Muscle of leg (tissue), 11 donors: Measurements from ENCODE around the gene SEMA4F. TPM values are rescaled to one million over a fixed set of nuclear protein-coding genes. Genes with fewer than 3 reads are reported as not detected.

Source experiments
- DNase-seq: peaks from one replicate; pipeline ENCODE4 v3.0.0; 2013
- H3K27ac ChIP-seq: one replicate; pipeline ENCODE4 v1.5.1; 2013; ENCODE audit warnings: mild to moderate bottlenecking, low read length, control low read depth
- H3K27me3 ChIP-seq: one replicate; pipeline ENCODE4 v1.6.1; 2013; ENCODE audit warnings: low read length; ENCODE audit not compliant: control insufficient read depth, insufficient read depth
- H3K36me3 ChIP-seq: one replicate; pipeline ENCODE4 v1.6.1; 2013; ENCODE audit warnings: low read length; ENCODE audit not compliant: control insufficient read depth, insufficient read depth
- H3K4me1 ChIP-seq: one replicate; pipeline ENCODE4 v1.6.1; 2013; ENCODE audit warnings: low read length; ENCODE audit not compliant: control insufficient read depth, insufficient read depth
- H3K4me3 ChIP-seq: one replicate; pipeline ENCODE4 v1.5.1; 2013; ENCODE audit warnings: low read length, control low read depth
- H3K9me3 ChIP-seq: replicated peaks from 2 replicates; pipeline ENCODE4 v1.6.1; 2013; ENCODE audit warnings: low read depth, low read length; ENCODE audit not compliant: control insufficient read depth
- WGBS: methylation state at CpG from one replicate; pipeline ENCODE4 v1.1.5; 2013; ENCODE audit warnings: missing lambda C conversion rate; ENCODE audit not compliant: insufficient coverage; 5-methylcytosine and 5-hydroxymethylcytosine counted together
- polyA plus RNA-seq, 8 donors: library from polyadenylated mRNA; unstranded; fragments of 120-200 nt; gene quantifications; one replicate each; pipeline versions ENCODE4 v1.2.1 to v1.2.3, GENCODE V29; 2013; ENCODE audit warnings: inconsistent platforms in 1 of 8, low replicate concordance in 1 of 8; ENCODE audit not compliant: insufficient read length in 8 of 8, insufficient read depth in 1 of 8
- total RNA-seq: library from RNA; stranded (reverse); fragments of 120-200 nt; gene quantifications from one replicate; pipeline ENCODE4 v1.2.4, GENCODE V29; 2013

SEMA4F gene
- total and polyA plus RNA-seq, 9 donors = 2.1 to 4.6 (median 3.5) TPM

DNA sequence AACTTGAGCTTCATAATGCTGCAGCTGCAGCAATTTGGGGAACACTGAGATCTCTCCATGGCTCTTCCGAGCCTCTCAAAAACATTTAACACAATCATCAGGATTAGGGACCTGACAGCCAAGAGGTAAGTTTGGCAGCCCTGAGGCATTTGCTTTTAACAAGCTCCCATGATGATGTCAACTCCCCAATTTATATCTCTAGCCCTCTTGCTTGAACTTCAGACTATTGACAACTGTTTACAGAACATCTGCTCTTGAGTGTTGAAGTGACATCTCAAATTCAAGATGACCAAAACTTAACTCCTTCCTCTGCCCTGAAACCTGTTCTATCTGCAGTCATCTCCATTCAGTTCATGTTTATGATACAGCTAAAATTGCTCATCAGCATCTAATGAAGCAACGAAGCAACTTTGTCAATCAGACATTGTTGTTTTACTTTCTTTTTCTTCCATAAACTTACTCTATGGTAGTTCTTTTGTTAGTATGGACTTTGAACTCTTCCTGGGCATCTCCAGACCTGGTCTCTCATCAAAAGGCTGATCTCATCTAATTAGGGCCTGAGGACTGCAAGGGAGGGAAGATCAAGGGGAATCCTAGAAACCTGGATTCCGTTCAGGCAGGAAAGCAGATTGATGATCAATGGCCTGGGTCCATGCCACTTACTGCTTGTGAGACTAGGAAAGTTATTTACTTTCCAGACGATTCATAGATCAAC, 48.1 kb downstream of the SEMA4F start:
- Histone ChIP-seq H3K9me3 (no peaks in the 10 kb centered on the region), H3K27me3 (peaks cover 3% of the 10 kb centered on the region), H3K4me3 (no peak overlapping the region), H3K4me1 (no peaks in the 10 kb centered on the region), H3K36me3 (no peaks in the 10 kb centered on the region), H3K27ac (no peak overlapping the region)
- no peak for DNase-seq
- WGBS = 42% methylated on average over 2 of the region's 4 CpGs

- no peaks in the 10 kb centered on the region for H3K36me3 ChIP-seq
- H3K9me3 ChIP-seq = no peaks in the 10 kb centered on the region
- 59% methylated on average over 3 of the region's 6 CpGs for WGBS
- H3K4me1 ChIP-seq = no peaks in the 10 kb centered on the region
- H3K27me3 ChIP-seq = peaks cover 3% of the 10 kb centered on the region
- H3K27ac ChIP-seq = no peak overlapping the region
- H3K4me3 ChIP-seq = no peak overlapping the region
- DNase-seq = no peak
Observed at GRCh38 chr2:74703373-74703772, 49.3 kb downstream of the SEMA4F start.

- Histone ChIP-seq H3K27ac (no peak overlapping the region), H3K9me3 (no peaks in the 10 kb centered on the region), H3K27me3 (peaks cover 3% of the 10 kb centered on the region), H3K4me3 (no peak overlapping the region), H3K36me3 (no peaks in the 10 kb centered on the region), H3K4me1 (no peaks in the 10 kb centered on the region)
- WGBS = 67% methylated on average over 1 of the region's 2 CpGs
- no peak for DNase-seq
Observed at GRCh38 chr2:74704216-74704615, 50.2 kb downstream of the SEMA4F start.

GRCh38 chr2:74706741-74707140, 52.7 kb downstream of the SEMA4F start:
- H3K27me3 ChIP-seq = no peaks in the 10 kb centered on the region
- no peaks in the 10 kb centered on the region for H3K4me1 ChIP-seq
- no peak overlapping the region for H3K27ac ChIP-seq

DNA sequence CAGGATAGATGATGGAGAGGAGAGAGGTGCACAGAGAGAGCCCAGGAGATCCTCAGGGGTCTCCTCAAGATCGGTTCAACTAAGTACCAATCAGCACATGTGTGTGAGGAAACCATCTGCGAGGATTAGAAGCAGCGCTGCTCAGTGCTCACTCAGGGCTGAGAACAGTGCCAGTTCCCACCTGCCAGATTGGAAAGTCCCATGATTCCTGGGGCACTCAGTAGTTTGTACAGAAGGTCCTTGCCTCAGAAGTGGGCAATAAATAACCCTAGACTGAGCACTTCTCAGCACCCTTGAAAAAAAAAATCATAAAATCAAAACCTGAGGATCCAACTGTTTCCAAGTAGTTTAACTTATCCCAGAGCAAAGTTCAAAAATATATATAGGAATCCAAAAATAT, 53.8 kb downstream of the SEMA4F start:
- Histone ChIP-seq H3K4me3 (no peak overlapping the region), H3K4me1 (no peaks in the 10 kb centered on the region), H3K27me3 (no peaks in the 10 kb centered on the region), H3K36me3 (no peaks in the 10 kb centered on the region), H3K9me3 (no peaks in the 10 kb centered on the region), H3K27ac (no peak overlapping the region)
- 79% methylated on average over 2 of the region's 3 CpGs for WGBS
- no peak for DNase-seq

More at GRCh38 chr2:74706741-74707140, 52.7 kb downstream of the SEMA4F start:
- Histone ChIP-seq H3K9me3 (no peaks in the 10 kb centered on the region), H3K4me3 (no peak overlapping the region), H3K36me3 (no peaks in the 10 kb centered on the region)
- DNase-seq = no peak

- DNase-seq = no peak
- no peak overlapping the region for H3K4me3 ChIP-seq
- no peaks in the 10 kb centered on the region for H3K36me3 ChIP-seq
- H3K9me3 ChIP-seq = no peaks in the 10 kb centered on the region
- H3K27me3 ChIP-seq = no peaks in the 10 kb centered on the region
- no peaks in the 10 kb centered on the region for H3K4me1 ChIP-seq
- no peak overlapping the region for H3K27ac ChIP-seq
Observed at GRCh38 chr2:74708296-74708695, 54.2 kb downstream of the SEMA4F start.

- H3K4me1 ChIP-seq = no peaks in the 10 kb centered on the region
- no peak overlapping the region for H3K27ac ChIP-seq
- no peaks in the 10 kb centered on the region for H3K36me3 ChIP-seq
- no peaks in the 10 kb centered on the region for H3K9me3 ChIP-seq
- no peak for DNase-seq
- H3K4me3 ChIP-seq = no peak overlapping the region
- H3K27me3 ChIP-seq = no peaks in the 10 kb centered on the region
- WGBS = no CpG with 5 or more reads among the region's 4 CpGs
Observed at GRCh38 chr2:74708883-74709282, 54.8 kb downstream of the SEMA4F start.

- no peaks in the 10 kb centered on the region for H3K9me3 ChIP-seq
- no peak overlapping the region for H3K4me3 ChIP-seq
- H3K27ac ChIP-seq = no peak overlapping the region
- H3K36me3 ChIP-seq = no peaks in the 10 kb centered on the region
- H3K4me1 ChIP-seq = peaks cover 3% of the 10 kb centered on the region
- WGBS = 83% methylated on average over 8 of the region's 9 CpGs
- no peak for DNase-seq
- peaks cover 12% of the 10 kb centered on the region for H3K27me3 ChIP-seq
Observed at GRCh38 chr2:74712223-74713053, 58.4 kb downstream of the SEMA4F start.

GRCh38 chr2:74714691-74715080, 60.6 kb downstream of the SEMA4F start:
- Histone ChIP-seq H3K36me3 (no peaks in the 10 kb centered on the region), H3K4me1 (peaks cover 3% of the 10 kb centered on the region), H3K27ac (no peak overlapping the region), H3K27me3 (peaks cover 18% of the 10 kb centered on the region), H3K4me3 (no peak overlapping the region), H3K9me3 (no peaks in the 10 kb centered on the region)
- 51% methylated on average over 5 of the region's 8 CpGs for WGBS
- no peak for DNase-seq

GRCh38 chr2:74715081-74715791, 61.2 kb downstream of the SEMA4F start:
- under 1% methylated on average over 51 of the region's 56 CpGs for WGBS
- no peak overlapping the region for H3K27ac ChIP-seq
- peak; percentile 84 for DNase-seq

More at GRCh38 chr2:74715081-74715791, 61.2 kb downstream of the SEMA4F start:
- Histone ChIP-seq H3K4me1 (peaks cover 3% of the 10 kb centered on the region), H3K36me3 (no peaks in the 10 kb centered on the region), H3K9me3 (no peaks in the 10 kb centered on the region), H3K27me3 (peaks cover 20% of the 10 kb centered on the region), H3K4me3 (peak overlapping the region; percentile 32)
